Lower leg skin (tissue), 4 donors: ENCODE results near the gene TNNT1. TPM values are rescaled to one million over a fixed set of nuclear protein-coding genes. Genes with fewer than 3 reads are reported as not detected.

Experiments used
- DNase-seq, 2 donors: peaks; one replicate each; pipeline ENCODE4 v3.0.0-alpha.2; 2019; ENCODE audit warnings: low spot score in 2 of 2
- H3K4me3 ChIP-seq: fragments of 200-600 bp; sonication (generic); 2 replicates; pipeline ENCODE4 v1.5.1; 2017; ENCODE audit warnings: mild to moderate bottlenecking, low read depth; ENCODE audit not compliant: poor library complexity, severe bottlenecking
- CTCF ChIP-seq, 3 donors: fragments of 450-650 bp; IDR thresholded peaks; one replicate each; pipeline ENCODE4 v1.5.1; 2016; ENCODE audit warnings: antibody characterized with exemption in 3 of 3, mild to moderate bottlenecking in 3 of 3, moderate library complexity in 2 of 3
- POLR2A ChIP-seq, 2 donors: fragments of 450-650 bp; IDR thresholded peaks; one replicate each; pipeline ENCODE4 v1.6.1; 2016 to 2017; ENCODE audit warnings: antibody characterized with exemption in 2 of 2, mild to moderate bottlenecking in 1 of 2, moderate library complexity in 1 of 2
- WGBS, 2 donors: methylation state at CpG; one replicate each; pipeline ENCODE4 v1.1.5; 2018; 5-methylcytosine and 5-hydroxymethylcytosine counted together
- intact Hi-C: fragments of 100-400 bp; cut with DNase I; formaldehyde crosslinking; loops from one replicate; pipeline ENCODE4 v1.15.0; 2023; ENCODE audit warnings: low total_unique reads
- total RNA-seq, 4 donors: library from RNA; depleted of rRNA; stranded (reverse); fragments of >200 nt; gene quantifications; one replicate each; pipeline ENCODE4 v1.1.0, GENCODE V29; 2016

TNNT1 gene
- total RNA-seq, 4 donors from 2014 or later, result 24.0 to 56.1 (median 42.6) TPM

GRCh38 chr19:55152017-55152416, 3.0 kb upstream of the TNNT1 start:
- TF ChIP-seq POLR2A (IDR thresholded peaks at IDR 0.05), result no peak
- no peak for TF ChIP-seq CTCF (IDR thresholded peaks at IDR 0.05)
- no peak overlapping the region for H3K4me3 ChIP-seq
- no peak for DNase-seq
- intact Hi-C loops, result no loop called here

GRCh38 chr19:55147545-55148251, 1.3 kb downstream of the TNNT1 start:
- no peak overlapping the region for H3K4me3 ChIP-seq
- intact Hi-C loops, result loop anchor here (10.0 kb wide), 1 partner anchor 347 kb away; no protein-coding TSS in a partner anchor
- no peak for DNase-seq
- no peak for TF ChIP-seq POLR2A (IDR thresholded peaks at IDR 0.05)
- TF ChIP-seq CTCF (IDR thresholded peaks at IDR 0.05), result no peak
- WGBS, 2 donors, result 23 to 38% methylated on average over 5 to 7 of the region's 9 CpGs

- no peak for DNase-seq
Observed at GRCh38 chr19:55146705-55147273, 2.2 kb downstream of the TNNT1 start.

GRCh38 chr19:55146078-55146704, 2.8 kb downstream of the TNNT1 start:
- intact Hi-C loops, result loop anchor here (10.0 kb wide), 1 partner anchor 349 kb away; no protein-coding TSS in a partner anchor
- H3K4me3 ChIP-seq, result no peak overlapping the region
- no peak for DNase-seq

More at GRCh38 chr19:55146705-55147273, 2.2 kb downstream of the TNNT1 start:
- intact Hi-C loops, result loop anchor here (10.0 kb wide), 1 partner anchor 348 kb away; no protein-coding TSS in a partner anchor
- WGBS, 2 donors, result 1 to 3% methylated on average over 17 to 27 of the region's 27 CpGs
- no peak for TF ChIP-seq CTCF (IDR thresholded peaks at IDR 0.05)
- no peak for TF ChIP-seq POLR2A (IDR thresholded peaks at IDR 0.05)
- no peak overlapping the region for H3K4me3 ChIP-seq

GRCh38 chr19:55145232-55145631, 3.8 kb downstream of the TNNT1 start:
- intact Hi-C loops, result loop anchor here (10.0 kb wide), 1 partner anchor 350 kb away; no protein-coding TSS in a partner anchor
- 18 to 22% methylated on average over 3 of the region's 3 CpGs for WGBS, 2 donors
- TF ChIP-seq POLR2A (IDR thresholded peaks at IDR 0.05), result no peak
- no peak for TF ChIP-seq CTCF (IDR thresholded peaks at IDR 0.05)
- DNase-seq, result no peak
- H3K4me3 ChIP-seq, result no peak overlapping the region

More at GRCh38 chr19:55146078-55146704, 2.8 kb downstream of the TNNT1 start:
- no peak for TF ChIP-seq CTCF (IDR thresholded peaks at IDR 0.05)
- TF ChIP-seq POLR2A (IDR thresholded peaks at IDR 0.05), result no peak
- WGBS, 2 donors, result 1% methylated on average over 33 to 41 of the region's 41 CpGs
